Natural killer cell (primary cell): ENCODE results near the gene AATF. TPM values are rescaled to one million over a fixed set of nuclear protein-coding genes. Genes with fewer than 3 reads are reported as not detected.
A peak's percentile ranks its signal among the peaks of the same experiment; 100 is the strongest.

Experiments
- ATAC-seq, 3 donors: fragments of 150-1000 bp in 2 of 3; fragments of 200-7000 bp in 1 of 3; cut with Tn5 transposase; 1 replicate in 1 of 3; 2 replicates in 2 of 3; pipeline ENCODE4 v1.10.0; 2021; ENCODE audit warnings: mild to moderate bottlenecking in 2 of 3, moderate library complexity in 2 of 3
- DNase-seq, 2 donors: peaks; one replicate each; pipeline versions ENCODE4 v3.0.0 to v3.0.0-alpha.2; 2013 to 2021; ENCODE audit warnings: mixed read lengths in 1 of 2
- H3K27ac ChIP-seq: one replicate; pipeline ENCODE4 v1.5.1; 2013; ENCODE audit warnings: mild to moderate bottlenecking, low read length
- H3K27me3 ChIP-seq: one replicate; pipeline ENCODE4 v1.6.1; 2013; ENCODE audit warnings: low read length; ENCODE audit not compliant: control insufficient read depth, insufficient read depth
- H3K36me3 ChIP-seq: one replicate; pipeline ENCODE4 v1.6.1; 2013; ENCODE audit warnings: low read length; ENCODE audit not compliant: control insufficient read depth, insufficient read depth
- H3K4me1 ChIP-seq: one replicate; pipeline ENCODE4 v1.6.1; 2013; ENCODE audit warnings: low read length; ENCODE audit not compliant: control insufficient read depth, insufficient read depth
- H3K4me3 ChIP-seq: one replicate; pipeline ENCODE4 v1.5.1; 2013; ENCODE audit warnings: low read length
- H3K9me3 ChIP-seq: one replicate; pipeline ENCODE4 v1.6.1; 2013; ENCODE audit warnings: low read length; ENCODE audit not compliant: control insufficient read depth, insufficient read depth
- H3K27ac Mint-ChIP-seq, 2 donors: one replicate each; pipeline ENCODE4 v1.8.0; 2022; ENCODE audit warnings: mild to moderate bottlenecking in 2 of 2, mixed read lengths in 2 of 2, moderate library complexity in 1 of 2
- H3K27me3 Mint-ChIP-seq, 2 donors: one replicate each; pipeline ENCODE4 v1.8.0; 2022; ENCODE audit warnings: low read depth in 2 of 2, mixed read lengths in 2 of 2
- H3K36me3 Mint-ChIP-seq: one replicate; pipeline ENCODE4 v1.8.0; 2022; ENCODE audit warnings: mixed read lengths
- H3K4me1 Mint-ChIP-seq, 2 donors: one replicate each; pipeline ENCODE4 v1.8.0; 2022; ENCODE audit warnings: mixed read lengths in 2 of 2
- H3K4me3 Mint-ChIP-seq: one replicate; pipeline ENCODE4 v1.8.0; 2022; ENCODE audit warnings: mild to moderate bottlenecking, moderate library complexity, mixed read lengths
- H3K9me3 Mint-ChIP-seq, 2 donors: one replicate each; pipeline ENCODE4 v1.8.0; 2022; ENCODE audit warnings: mixed read lengths in 2 of 2
- CTCF ChIP-seq: fragments of 200-600 bp; IDR thresholded peaks from one replicate; pipeline ENCODE4 v1.8.0; 2022; ENCODE audit warnings: antibody characterized with exemption
- WGBS: methylation state at CpG from one replicate; pipeline ENCODE4 v1.1.7; 2013; ENCODE audit warnings: missing lambda C conversion rate; ENCODE audit not compliant: insufficient coverage; 5-methylcytosine and 5-hydroxymethylcytosine counted together
- intact Hi-C: fragments of 100-400 bp; cut with micrococcal nuclease; formaldehyde crosslinking; loops from one replicate; pipeline ENCODE4 v1.14.2; 2022
- total RNA-seq, 4 donors: library from RNA; stranded (reverse); fragments of 120-200 nt in 1 of 4; gene quantifications; one replicate each; pipeline versions ENCODE4 v1.2.3 to v1.2.4, GENCODE V29; 2013 to 2022

The AATF gene
- total RNA-seq, 3 donors from 2014 or later (not counting 1 experiment from before 2014, with no cell fraction given) = 60.1 to 67.2 (median 63.2) TPM

GRCh38 chr17:36993227-36993626, 44.5 kb downstream of the AATF start:
- Histone ChIP-seq H3K27me3 (no peaks in the 10 kb centered on the region), H3K4me3 (no peak overlapping the region), H3K36me3 (peaks cover 85% of the 10 kb centered on the region), H3K4me1 (no peaks in the 10 kb centered on the region), H3K27ac (no peak overlapping the region), H3K9me3 (no peaks in the 10 kb centered on the region)
- Mint-ChIP-seq H3K36me3 (peaks cover 47% of the 10 kb centered on the region), H3K27ac (no peak overlapping the region), H3K27me3 (no peaks in the 10 kb centered on the region), H3K9me3 (no peaks in the 10 kb centered on the region), H3K4me1 (peaks cover 0 to 13% of the 10 kb centered on the region in 2 donors), H3K4me3 (no peak overlapping the region)
- ATAC-seq = no peak
- intact Hi-C loops = no loop called here
- no peak for TF ChIP-seq CTCF
- no peak for DNase-seq

- no peaks in the 10 kb centered on the region for H3K4me1 ChIP-seq
- intact Hi-C loops = no loop called here
- no peak for TF ChIP-seq CTCF
- no peaks in the 10 kb centered on the region for H3K27me3 ChIP-seq
- peaks cover 79% of the 10 kb centered on the region for H3K36me3 ChIP-seq
- no peaks in the 10 kb centered on the region for H3K27me3 Mint-ChIP-seq
- peaks cover 38% of the 10 kb centered on the region for H3K36me3 Mint-ChIP-seq
- no peak overlapping the region for H3K4me3 ChIP-seq
- no peak for DNase-seq
- no peak overlapping the region for H3K27ac ChIP-seq
- H3K9me3 Mint-ChIP-seq = peaks cover 0 to under 1% of the 10 kb centered on the region in 2 donors
- peaks cover 2 to 14% of the 10 kb centered on the region in 2 donors for H3K4me1 Mint-ChIP-seq
- H3K4me3 Mint-ChIP-seq = no peak overlapping the region
- WGBS = 97% methylated on average over 3 of the region's 3 CpGs
- ATAC-seq = no peak
- no peaks in the 10 kb centered on the region for H3K9me3 ChIP-seq
- H3K27ac Mint-ChIP-seq = no peak overlapping the region
Observed at GRCh38 chr17:36994438-36994837, 45.7 kb downstream of the AATF start.

GRCh38 chr17:36999471-36999870, 50.7 kb downstream of the AATF start:
- H3K9me3 Mint-ChIP-seq = peaks cover 4 to 6% of the 10 kb centered on the region in 2 donors
- Histone ChIP-seq H3K4me1 (no peaks in the 10 kb centered on the region), H3K4me3 (no peak overlapping the region), H3K9me3 (peaks cover 4% of the 10 kb centered on the region), H3K27me3 (no peaks in the 10 kb centered on the region), H3K36me3 (peaks cover 45% of the 10 kb centered on the region), H3K27ac (no peak overlapping the region)
- no peaks in the 10 kb centered on the region for H3K27me3 Mint-ChIP-seq
- no peak overlapping the region for H3K4me3 Mint-ChIP-seq
- ATAC-seq (no peak), DNase-seq (no peak)
- intact Hi-C loops = no loop called here
- peaks cover 15 to 27% of the 10 kb centered on the region in 2 donors for H3K4me1 Mint-ChIP-seq
- TF ChIP-seq CTCF = no peak
- peak overlapping the region in 1 of 2 donors; percentile 3 for H3K27ac Mint-ChIP-seq
- peaks cover 44% of the 10 kb centered on the region for H3K36me3 Mint-ChIP-seq
- 97% methylated on average over 2 of the region's 2 CpGs for WGBS

- no peaks in the 10 kb centered on the region for H3K9me3 ChIP-seq
- intact Hi-C loops = no loop called here
- Mint-ChIP-seq H3K27me3 (no peaks in the 10 kb centered on the region), H3K27ac (no peak overlapping the region), H3K4me3 (no peak overlapping the region), H3K36me3 (no peaks in the 10 kb centered on the region), H3K9me3 (no peaks in the 10 kb centered on the region), H3K4me1 (peaks cover 23 to 31% of the 10 kb centered on the region in 2 donors)
- H3K27me3 ChIP-seq = no peaks in the 10 kb centered on the region
- H3K36me3 ChIP-seq = peaks cover 12% of the 10 kb centered on the region
- ATAC-seq (no peak), DNase-seq (no peak)
- no peaks in the 10 kb centered on the region for H3K4me1 ChIP-seq
- WGBS = 100% methylated on average over 3 of the region's 4 CpGs
- H3K4me3 ChIP-seq = no peak overlapping the region
- TF ChIP-seq CTCF = no peak
- H3K27ac ChIP-seq = no peak overlapping the region
Observed at GRCh38 chr17:37016780-37017179, 68.0 kb downstream of the AATF start.
